Loucy (cell line): ENCODE results near the gene CCDC102A.

ENCODE experiments used
- CTCF ChIP-seq: fragments of 200-600 bp; sonication (generic); conservative IDR thresholded peaks from 2 replicates; pipeline ENCODE4 v1.5.1; 2014; ENCODE audit warnings: mild to moderate bottlenecking, antibody characterized with exemption, low read length
- EZH2phosphoT487 ChIP-seq: fragments of 200-600 bp; IDR thresholded peaks from 2 replicates; pipeline ENCODE4 v1.6.1; 2018; ENCODE audit warnings: antibody characterized with exemption, mild to moderate bottlenecking, moderate library complexity, borderline replicate concordance

- TF ChIP-seq CTCF (no peak), EZH2phosphoT487 (no peak)
Measured at GRCh38 chr16:57512296-57513001, 23.9 kb downstream of the CCDC102A start.
